ENCODE data around the gene KLHL9. TPM values are rescaled to one million over a fixed set of nuclear protein-coding genes. Genes with fewer than 3 reads are reported as not detected.

KLHL9 gene
- total RNA-seq, 2 donors from 2014 or later, result 20.4 to 23.9 TPM

GRCh38 chr9:21336457-21336856 is 1.3 kb upstream of the KLHL9 start:
- no peak overlapping the region for H3K9ac ChIP-seq (ENCODE audit: low read depth in 2 of 2, low read length in 2 of 2)
- intact Hi-C loops (cut with DNase I), result no loop called here
- DNase-seq, result no peak
- no peaks in the 10 kb centered on the region for H3K36me3 ChIP-seq
- peaks cover 12% of the 10 kb centered on the region for H3K4me1 ChIP-seq
- H3K27ac ChIP-seq, result no peak overlapping the region
- no peak for TF ChIP-seq CTCF (IDR thresholded peaks at IDR 0.05)
- no peaks in the 10 kb centered on the region for H3K27me3 ChIP-seq
- no peaks in the 10 kb centered on the region for H3K9me3 ChIP-seq
- H3K4me3 ChIP-seq, result no peak overlapping the region

GRCh38 chr9:21333226-21333625 is 2.0 kb downstream of the KLHL9 start:
- no peak overlapping the region for H3K4me3 ChIP-seq

DNA sequence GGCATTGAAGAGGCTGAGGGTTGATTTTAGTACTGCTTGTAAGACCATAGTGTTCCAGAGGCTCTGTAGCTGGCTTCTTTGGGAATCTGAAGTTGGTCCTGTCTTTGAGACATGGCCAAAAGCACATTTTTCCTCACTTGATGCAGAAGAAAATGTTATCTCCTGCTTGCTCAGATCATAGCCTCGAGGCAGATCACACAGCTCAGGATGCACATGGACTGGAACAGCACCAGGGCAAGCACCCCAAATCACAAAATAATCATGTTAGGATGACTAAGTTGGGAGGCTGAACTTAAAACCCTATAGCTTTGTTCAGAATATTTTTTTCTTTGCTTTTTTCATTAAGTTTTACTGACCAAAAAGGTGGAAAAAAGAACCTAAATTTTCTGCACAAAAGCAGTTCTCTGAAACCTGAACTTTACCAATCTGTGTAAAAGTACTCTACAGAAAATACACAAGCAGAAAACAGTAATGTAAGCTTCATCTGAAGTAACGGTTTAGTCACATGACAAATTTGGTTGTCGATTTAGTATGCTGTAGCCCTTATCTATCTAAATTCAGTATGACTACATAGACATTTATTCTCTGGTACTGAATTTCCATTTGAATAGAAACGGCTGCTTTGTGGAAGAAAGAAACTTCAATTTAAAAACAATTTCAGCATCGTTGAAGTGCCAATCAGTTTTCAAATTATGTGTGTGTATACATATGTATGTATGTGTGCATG is 3.4 kb downstream of the KLHL9 start:
- TF ChIP-seq CTCF (IDR thresholded peaks at IDR 0.05), result no peak
- Histone ChIP-seq H3K4me3 (no peak overlapping the region), H3K27me3 (no peaks in the 10 kb centered on the region), H3K36me3 (no peaks in the 10 kb centered on the region), H3K27ac (no peak overlapping the region), H3K9me3 (no peaks in the 10 kb centered on the region), H3K9ac (ENCODE audit: low read depth in 2 of 2, low read length in 2 of 2) (no peak overlapping the region), H3K4me1 (peaks cover 20% of the 10 kb centered on the region)
- intact Hi-C loops (cut with DNase I), result no loop called here
- no peak for DNase-seq

More at GRCh38 chr9:21333226-21333625, 2.0 kb downstream of the KLHL9 start:
- no peaks in the 10 kb centered on the region for H3K27me3 ChIP-seq
- H3K36me3 ChIP-seq, result no peaks in the 10 kb centered on the region
- no peaks in the 10 kb centered on the region for H3K9me3 ChIP-seq
- no peak for DNase-seq
- TF ChIP-seq CTCF (IDR thresholded peaks at IDR 0.05), result no peak
- peak overlapping the region in 1 of 2 donors; percentile 9 for H3K9ac ChIP-seq (ENCODE audit: low read depth in 2 of 2, low read length in 2 of 2)
- intact Hi-C loops (cut with DNase I), result no loop called here
- peaks cover 20% of the 10 kb centered on the region for H3K4me1 ChIP-seq
- H3K27ac ChIP-seq, result no peak overlapping the region

DNA sequence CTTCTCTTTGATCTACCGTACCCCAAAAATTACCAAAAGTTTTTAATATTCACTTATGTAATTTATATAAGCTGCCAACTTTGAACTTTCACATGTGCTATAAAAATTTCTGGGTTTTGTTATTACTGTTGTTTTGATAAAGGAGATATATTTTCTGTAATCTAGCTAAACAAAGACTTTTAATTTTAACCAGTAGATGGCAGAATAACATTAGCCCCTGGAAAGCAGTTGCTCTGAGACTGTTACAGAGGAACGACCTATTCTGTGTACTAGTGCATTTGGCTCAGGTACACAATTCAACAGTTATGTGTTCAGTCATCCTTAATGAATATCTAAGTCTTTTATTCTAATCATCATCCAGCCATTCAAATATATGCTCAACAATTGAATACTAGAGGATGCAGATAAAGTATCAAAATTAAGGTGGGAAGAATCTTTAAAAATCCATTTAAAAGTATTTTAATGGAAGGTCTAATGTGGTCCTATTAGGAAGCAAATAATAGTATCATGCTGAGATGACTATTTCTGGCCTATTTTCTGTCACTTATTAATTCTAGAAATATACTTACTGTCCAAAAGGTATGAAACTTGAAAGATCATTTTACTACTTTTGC is 8.6 kb downstream of the KLHL9 start:
- Histone ChIP-seq H3K4me3 (no peak overlapping the region), H3K9ac (ENCODE audit: low read depth in 2 of 2, low read length in 2 of 2) (no peak overlapping the region), H3K36me3 (no peaks in the 10 kb centered on the region), H3K9me3 (no peaks in the 10 kb centered on the region), H3K4me1 (peaks cover 9% of the 10 kb centered on the region), H3K27ac (no peak overlapping the region), H3K27me3 (no peaks in the 10 kb centered on the region)
- TF ChIP-seq CTCF (IDR thresholded peaks at IDR 0.05), result peak; percentile 67
- intact Hi-C loops (cut with DNase I), result no loop called here
- DNase-seq, result no peak

GRCh38 chr9:21324047-21324446 is 11.2 kb downstream of the KLHL9 start:
- DNase-seq, result no peak
- H3K4me1 ChIP-seq, result no peaks in the 10 kb centered on the region
- no peaks in the 10 kb centered on the region for H3K27me3 ChIP-seq
- no peak overlapping the region for H3K4me3 ChIP-seq
- intact Hi-C loops (cut with DNase I), result loop anchor here (2.0 to 5.0 kb wide), 2 partner anchors 73 to 131 kb away; no protein-coding TSS in a partner anchor
- no peaks in the 10 kb centered on the region for H3K36me3 ChIP-seq
- H3K9ac ChIP-seq (ENCODE audit: low read depth in 2 of 2, low read length in 2 of 2), result no peak overlapping the region
- H3K9me3 ChIP-seq, result no peaks in the 10 kb centered on the region
- no peak for TF ChIP-seq CTCF (IDR thresholded peaks at IDR 0.05)
- no peak overlapping the region for H3K27ac ChIP-seq
